Activated CD4-positive, alpha-beta T cell treated with anti-CD3 and anti-CD28 coated beads for 1 hour (primary cell): ENCODE data around the gene PRPF31.

Experiments
- DNase-seq: peaks from one replicate; pipeline ENCODE4 v3.0.0-alpha.2; 2020

The PRPF31 gene

GRCh38 chr19:54107876-54108490 lies 7.6 kb upstream of the PRPF31 start:
- DNase-seq = no peak

GRCh38 chr19:54108496-54108895 lies 7.1 kb upstream of the PRPF31 start:
- no peak for DNase-seq

- DNase-seq = no peak
Measured at GRCh38 chr19:54109651-54110050, 5.9 kb upstream of the PRPF31 start.

GRCh38 chr19:54114340-54115108 lies 1.0 kb upstream of the PRPF31 start:
- DNase-seq = no peak

- no peak for DNase-seq
Measured at GRCh38 chr19:54121259-54121658, 5.7 kb downstream of the PRPF31 start.

GRCh38 chr19:54123682-54124081 lies 8.1 kb downstream of the PRPF31 start:
- DNase-seq = no peak

GRCh38 chr19:54124393-54124792 lies 8.8 kb downstream of the PRPF31 start:
- DNase-seq = no peak

- no peak for DNase-seq
Measured at GRCh38 chr19:54125713-54126112, 10.2 kb downstream of the PRPF31 start.

- DNase-seq = no peak
Measured at GRCh38 chr19:54127688-54128440, 12.3 kb downstream of the PRPF31 start.

GRCh38 chr19:54128441-54128725 lies 12.8 kb downstream of the PRPF31 start:
- DNase-seq = no peak

- DNase-seq = no peak
Measured at GRCh38 chr19:54128796-54129616, 13.5 kb downstream of the PRPF31 start.

- no peak for DNase-seq
Measured at GRCh38 chr19:54129617-54129996, 14.1 kb downstream of the PRPF31 start.

GRCh38 chr19:54133312-54133956 lies 17.9 kb downstream of the PRPF31 start:
- DNase-seq = no peak

GRCh38 chr19:54133957-54134590 lies 18.5 kb downstream of the PRPF31 start:
- no peak for DNase-seq

GRCh38 chr19:54136086-54136863 lies 20.7 kb downstream of the PRPF31 start:
- no peak for DNase-seq

GRCh38 chr19:54136864-54137698 lies 21.5 kb downstream of the PRPF31 start:
- DNase-seq = peak; percentile 99

GRCh38 chr19:54137699-54138488 lies 22.3 kb downstream of the PRPF31 start, which contains the start of gene CNOT3:
Gene CNOT3, plus strand, starts transcription at chr19:54137762. Its CDS starts 5,217 bp downstream, at chr19:54142979.
- DNase-seq = no peak

GRCh38 chr19:54138489-54139256 lies 23.1 kb downstream of the PRPF31 start:
- no peak for DNase-seq

GRCh38 chr19:54141356-54141755 lies 25.8 kb downstream of the PRPF31 start:
- no peak for DNase-seq
